Right lobe of liver (tissue), 4 donors: Measurements from ENCODE around the gene STXBP5.

Experiments
- POLR2A ChIP-seq: fragments of 450-650 bp; IDR thresholded peaks from one replicate; pipeline ENCODE4 v1.6.1; 2017; ENCODE audit warnings: antibody characterized with exemption, mild to moderate bottlenecking
- TF ChIP-seq, protein P1 (sequence below), 4 donors: fragments of 200-600 bp in 3 of 4; fragments of 450-650 bp in 1 of 4; IDR thresholded peaks; one replicate each; pipeline versions ENCODE4 v1.5.1 to v1.8.0; 2016 to 2022; ENCODE audit warnings: antibody characterized with exemption in 4 of 4, mild to moderate bottlenecking in 2 of 4
- donor health status: DM: no; HTN: no; CAD: no.
- donor health status: DM: no; HTN: no; CAD: no.
- donor health status: DM: no; HTN: yes; CAD: no.

DNA sequence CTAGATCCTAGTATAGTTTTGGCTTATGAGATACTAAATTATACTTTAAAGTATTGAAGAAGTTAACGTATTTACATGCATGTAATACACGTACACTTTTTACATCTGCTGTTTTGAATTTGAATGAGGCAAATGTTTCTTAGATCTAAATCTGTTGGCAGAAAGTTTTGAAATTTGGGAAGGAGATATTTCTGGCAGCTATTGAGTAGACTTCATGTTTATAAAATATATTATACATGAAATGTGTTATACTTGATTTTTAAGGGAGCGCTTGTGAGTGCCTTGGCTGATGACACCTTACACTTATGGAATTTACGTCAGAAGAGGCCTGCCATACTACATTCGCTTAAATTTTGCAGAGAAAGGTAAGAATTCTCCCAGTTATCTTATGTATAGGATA, 34.7 kb downstream of the STXBP5 start:
- TF ChIP-seq, protein P1, sequence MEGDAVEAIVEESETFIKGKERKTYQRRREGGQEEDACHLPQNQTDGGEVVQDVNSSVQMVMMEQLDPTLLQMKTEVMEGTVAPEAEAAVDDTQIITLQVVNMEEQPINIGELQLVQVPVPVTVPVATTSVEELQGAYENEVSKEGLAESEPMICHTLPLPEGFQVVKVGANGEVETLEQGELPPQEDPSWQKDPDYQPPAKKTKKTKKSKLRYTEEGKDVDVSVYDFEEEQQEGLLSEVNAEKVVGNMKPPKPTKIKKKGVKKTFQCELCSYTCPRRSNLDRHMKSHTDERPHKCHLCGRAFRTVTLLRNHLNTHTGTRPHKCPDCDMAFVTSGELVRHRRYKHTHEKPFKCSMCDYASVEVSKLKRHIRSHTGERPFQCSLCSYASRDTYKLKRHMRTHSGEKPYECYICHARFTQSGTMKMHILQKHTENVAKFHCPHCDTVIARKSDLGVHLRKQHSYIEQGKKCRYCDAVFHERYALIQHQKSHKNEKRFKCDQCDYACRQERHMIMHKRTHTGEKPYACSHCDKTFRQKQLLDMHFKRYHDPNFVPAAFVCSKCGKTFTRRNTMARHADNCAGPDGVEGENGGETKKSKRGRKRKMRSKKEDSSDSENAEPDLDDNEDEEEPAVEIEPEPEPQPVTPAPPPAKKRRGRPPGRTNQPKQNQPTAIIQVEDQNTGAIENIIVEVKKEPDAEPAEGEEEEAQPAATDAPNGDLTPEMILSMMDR (IDR thresholded peaks at IDR 0.05), result no peak
- TF ChIP-seq POLR2A, result no peak
